HepG2 (cell line): ENCODE results near the gene TMEM63B. TPM values are rescaled to one million over a fixed set of nuclear protein-coding genes. Genes with fewer than 3 reads are reported as not detected.
A peak's percentile ranks its signal among the peaks of the same experiment; 100 is the strongest.

ENCODE experiments used
- ATAC-seq: fragments of 200-7000 bp; cut with Tn5 transposase; 3 replicates; pipeline ENCODE4 v1.9.1; 2020; ENCODE audit warnings: mild to moderate bottlenecking, moderate library complexity
- BruUV-seq: library from RNA; stranded (reverse); fragments of 400-500 nt; replicated peaks from 2 replicates; lab custom pipeline; 2021; lab: Mats Ljungman, UMichigan
- CTCF ChIA-PET: fragments of 300-600 bp; formaldehyde crosslinking; extraction: SDS; loops from one replicate; lab custom pipeline; 2021; ENCODE audit warnings: low total read pairs, inconsistent platforms, low intra/inter-chr PET ratio; lab: Yijun Ruan, JAX
- POLR2A ChIA-PET: fragments of 350-600 bp; sonication (Branson Sonifier 250); formaldehyde crosslinking; loops from one replicate; lab custom pipeline; 2020; ENCODE audit warnings: antibody characterized with exemption, inconsistent platforms; lab: Yijun Ruan, JAX
- DNase-seq: peaks from one replicate; pipeline ENCODE4 v3.0.0-alpha.2; 2015; ENCODE audit warnings: low spot score
- FAIRE-seq: peaks from 3 replicates; lab custom pipeline; 2011; peaks lifted over from hg19 to GRCh38; lab: Jason Lieb, UNC
- H2AFZ ChIP-seq: one replicate; pipeline ENCODE4 v1.6.1; 2011; ENCODE audit warnings: low read length, inconsistent platforms
- H3K27ac ChIP-seq: fragments of 300-600 bp; 3 replicates; pipeline ENCODE4 v1.8.0; 2011; ENCODE audit warnings: mixed run types, mild to moderate bottlenecking, mixed read lengths, low read length, inconsistent platforms; ENCODE audit not compliant: insufficient read depth; ENCODE audit errors: extremely low read length
- H3K27me3 ChIP-seq, 2 experiments: fragments of 200-600 bp in 1 of 2; 2 replicates in 1 of 2; 3 replicates in 1 of 2; pipeline versions ENCODE4 v1.6.0 to v1.8.0; 2011; ENCODE audit warnings: low read length in 2 of 2, mild to moderate bottlenecking in 2 of 2, moderate library complexity in 2 of 2, inconsistent platforms in 1 of 2; ENCODE audit not compliant: insufficient read depth in 2 of 2, control insufficient read depth in 1 of 2
- H3K36me3 ChIP-seq, 2 experiments: fragments of 200-600 bp in 1 of 2; replicated peaks in 1 of 2; 2 replicates in 1 of 2; 3 replicates in 1 of 2; pipeline versions ENCODE4 v1.5.1 to v1.8.0; 2011; ENCODE audit warnings: low read length in 2 of 2, inconsistent platforms in 1 of 2; ENCODE audit not compliant: insufficient read depth in 2 of 2, control insufficient read depth in 1 of 2
- H3K4me1 ChIP-seq: 2 replicates; pipeline ENCODE4 v1.5.1; 2012; ENCODE audit warnings: low read length, inconsistent platforms; ENCODE audit not compliant: insufficient read depth
- H3K4me2 ChIP-seq: 2 replicates; pipeline ENCODE4 v1.6.0; 2011; ENCODE audit warnings: low read depth, low read length, inconsistent platforms
- H3K4me3 ChIP-seq, 3 experiments: fragments of 200-600 bp in 1 of 3; sonication (generic), shearing (Covaris generic) in 1 of 3; replicated peaks in 1 of 3; 2 replicates each; pipeline ENCODE4 v1.5.1; 2011 to 2016; ENCODE audit warnings: low read length in 3 of 3, inconsistent platforms in 2 of 3, low read depth in 2 of 3, mild to moderate bottlenecking in 2 of 3, control low read depth in 1 of 3, mixed read lengths in 1 of 3; ENCODE audit not compliant: insufficient read depth in 1 of 3
- H3K79me2 ChIP-seq: one replicate; pipeline ENCODE4 v1.6.1; 2011; ENCODE audit warnings: low read length, inconsistent platforms; ENCODE audit not compliant: insufficient read depth
- H3K9ac ChIP-seq: 2 replicates; pipeline ENCODE4 v1.6.0; 2011; ENCODE audit warnings: mild to moderate bottlenecking, low read depth, low read length, inconsistent platforms; ENCODE audit not compliant: insufficient read depth
- H3K9me3 ChIP-seq: 2 replicates; pipeline ENCODE4 v1.5.1; 2012; ENCODE audit warnings: mild to moderate bottlenecking, low read length
- H4K20me1 ChIP-seq: 2 replicates; pipeline ENCODE4 v1.6.0; 2011; ENCODE audit warnings: inconsistent platforms, mild to moderate bottlenecking, low read length, moderate library complexity; ENCODE audit not compliant: insufficient read depth
- AHR ChIP-seq: IDR thresholded peaks from 2 replicates; pipeline ENCODE4 v1.6.1; 2018; ENCODE audit warnings: missing genetic modification reagents, missing compliant biosample characterization
- ARNTL ChIP-seq: sonication (generic); formaldehyde crosslinking; IDR thresholded peaks from 2 replicates; pipeline ENCODE4 v1.4.0; 2020; ENCODE audit warnings: mild to moderate bottlenecking, missing genetic modification reagents
- HDAC1 ChIP-seq: sonication (generic); formaldehyde crosslinking; IDR thresholded peaks from 2 replicates; pipeline ENCODE4 v1.5.1; 2020; ENCODE audit warnings: mild to moderate bottlenecking, missing genetic modification reagents
- IRF2 ChIP-seq: IDR thresholded peaks from 2 replicates; pipeline ENCODE4 v1.6.1; 2018; ENCODE audit warnings: missing genetic modification reagents, missing compliant biosample characterization
- JUN ChIP-seq: sonication (generic); formaldehyde crosslinking; IDR thresholded peaks from 2 replicates; pipeline ENCODE4 v1.4.0; 2020; ENCODE audit warnings: mild to moderate bottlenecking, missing genetic modification reagents
- KDM1A ChIP-seq: IDR thresholded peaks from 2 replicates; pipeline ENCODE4 v1.6.1; 2016; ENCODE audit warnings: missing compliant biosample characterization
- KDM3A ChIP-seq: IDR thresholded peaks from 2 replicates; pipeline ENCODE4 v1.6.1; 2018; ENCODE audit warnings: low read depth, missing compliant biosample characterization
- MAFK ChIP-seq, 2 experiments: IDR thresholded peaks in 1 of 2; conservative IDR thresholded peaks in 1 of 2; 2 replicates each; pipeline ENCODE4 v1.6.1; 2011; ENCODE audit warnings: improper control_type of control experiment in 2 of 2, low read length in 2 of 2
- POGZ ChIP-seq: sonication (generic); formaldehyde crosslinking; IDR thresholded peaks from 2 replicates; pipeline ENCODE4 v1.4.0; 2020; ENCODE audit warnings: mild to moderate bottlenecking, missing genetic modification reagents
- RXRB ChIP-seq: IDR thresholded peaks from 2 replicates; pipeline ENCODE4 v1.6.1; 2016; ENCODE audit warnings: borderline replicate concordance, missing genetic modification reagents, missing compliant biosample characterization
- ZFYVE20 ChIP-seq: sonication (generic); formaldehyde crosslinking; IDR thresholded peaks from 2 replicates; pipeline ENCODE4 v1.8.0; 2023; ENCODE audit warnings: low read depth, mild to moderate bottlenecking, moderate library complexity, missing genetic modification reagents, borderline replicate concordance
- ZKSCAN1 ChIP-seq: fragments of 150-350 bp; IDR thresholded peaks from 2 replicates; pipeline ENCODE4 v1.6.1; 2014; ENCODE audit warnings: low read length
- ZKSCAN5 ChIP-seq: sonication (generic); formaldehyde crosslinking; IDR thresholded peaks from 2 replicates; pipeline ENCODE4 v1.5.1; 2020; ENCODE audit warnings: mild to moderate bottlenecking, missing genetic modification reagents
- ZMYM2 ChIP-seq: sonication (generic); formaldehyde crosslinking; IDR thresholded peaks from 2 replicates; pipeline ENCODE4 v1.8.0; 2022; ENCODE audit warnings: mild to moderate bottlenecking, missing genetic modification reagents
- ZNF431 ChIP-seq: sonication (generic); formaldehyde crosslinking; IDR thresholded peaks from 2 replicates; pipeline ENCODE4 v1.9.0; 2022; ENCODE audit warnings: missing genetic modification reagents, low read depth, mild to moderate bottlenecking, borderline replicate concordance
- ZNF460 ChIP-seq: sonication (generic); formaldehyde crosslinking; IDR thresholded peaks from 2 replicates; pipeline ENCODE4 v1.5.1; 2020; ENCODE audit warnings: missing genetic modification reagents, mild to moderate bottlenecking, borderline replicate concordance
- ZNF879 ChIP-seq: sonication (generic); formaldehyde crosslinking; IDR thresholded peaks from 2 replicates; pipeline ENCODE4 v1.8.1; 2023; ENCODE audit warnings: missing genetic modification reagents
- WGBS: methylation state at CpG from one replicate; pipeline ENCODE4 v1.1.6; 2017; ENCODE audit warnings: low lambda C conversion rate; 5-methylcytosine and 5-hydroxymethylcytosine counted together
- in situ Hi-C: cut with HindIII; loops from 2 replicates; pipeline ENCODE4 v1.10.0; 2017; ENCODE audit warnings: low pct_unique_long_range_greater_than_20kb; ENCODE audit not compliant: extremely low pct_ligation_motif_present
- intact Hi-C: fragments of 100-400 bp; cut with micrococcal nuclease; formaldehyde crosslinking; loops from one replicate; pipeline ENCODE4 v1.10.0; 2022; ENCODE audit not compliant: unreplicated experiment
- polyA plus RNA-seq, 8 experiments: library from polyadenylated mRNA; depleted of rRNA in 3 of 8; stranded (reverse) in 7 of 8; unstranded in 1 of 8; fragments of >200 nt; fragmentation: Illumina TruSeq in 4 of 8; extraction: Trizol in 4 of 8; gene quantifications; 2 replicates each; pipeline versions ENCODE4 v1.2.1 to v1.2.3, GENCODE V29; 2011 to 2016; ENCODE audit warnings: low read depth in 4 of 8, missing spikeins in 1 of 8, mixed read lengths in 1 of 8; ENCODE audit not compliant: insufficient read depth in 1 of 8
- total RNA-seq, 5 experiments: library from RNA; depleted of rRNA; stranded (reverse); fragments of >200 nt; fragmentation: Illumina TruSeq; extraction: Trizol; gene quantifications; 2 replicates each; pipeline ENCODE4 v1.2.3, GENCODE V29; 2016; ENCODE audit warnings: low read depth in 1 of 5
- TF ChIP-seq, protein P1 (sequence below): sonication (generic); formaldehyde crosslinking; IDR thresholded peaks from 2 replicates; pipeline ENCODE4 v1.5.0; 2020; ENCODE audit warnings: missing genetic modification reagents
- TF ChIP-seq, protein P2 (sequence below): sonication (generic); formaldehyde crosslinking; IDR thresholded peaks from 2 replicates; pipeline ENCODE4 v1.4.0; 2020; ENCODE audit warnings: missing genetic modification reagents, borderline replicate concordance

TMEM63B gene
- total and polyA plus RNA-seq, 2 of the 13 experiments (the other 11 are each of a cell fraction or from before 2014, with no cell fraction given), result 27.4 to 75.8 TPM

DNA sequence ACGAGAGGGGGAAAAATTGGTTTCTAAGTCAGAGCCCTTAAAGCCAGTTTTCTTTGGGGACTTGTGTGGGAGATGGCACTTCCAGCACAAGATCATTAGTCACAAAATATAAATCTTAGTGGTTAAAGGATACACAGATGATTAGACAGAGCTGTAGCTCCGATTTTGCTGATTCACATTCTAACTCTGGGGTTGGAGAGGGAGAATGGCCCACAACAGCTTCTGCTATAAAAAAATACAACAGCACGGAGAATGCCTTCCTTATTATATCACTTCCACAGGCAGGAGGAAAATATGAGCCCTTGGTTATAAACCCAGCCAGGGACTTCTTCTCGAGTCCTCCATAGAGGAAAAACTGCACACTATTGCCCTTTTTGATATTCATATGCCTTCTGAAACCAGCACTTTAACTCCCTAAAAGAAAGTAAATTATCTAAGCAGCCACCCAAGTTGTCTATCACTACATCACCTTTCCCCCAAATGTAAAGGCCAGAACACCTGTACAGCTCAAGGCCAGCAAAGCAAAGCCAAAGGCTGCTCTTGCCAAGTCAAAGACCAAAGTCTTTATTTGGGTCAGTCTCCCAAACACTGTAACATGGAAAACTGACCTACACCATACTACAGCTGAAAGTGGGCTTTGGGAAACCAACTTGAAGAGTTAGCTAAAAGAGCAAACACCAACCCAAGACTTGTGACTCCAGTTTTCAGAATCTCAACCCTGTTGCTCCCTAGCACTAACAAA is 10.5 kb upstream of the TMEM63B start:
- Histone ChIP-seq H3K4me3 (no peak overlapping the region), H3K4me1 (peaks cover 100% of the 10 kb centered on the region), H3K9me3 (no peaks in the 10 kb centered on the region), H3K4me2 (peak overlapping the region; percentile 34), H3K27ac (peak overlapping the region; percentile 58), H3K9ac (no peak overlapping the region; the same call in none of the 2 replicates), H3K79me2 (peaks cover 74% of the 10 kb centered on the region), H3K36me3 (peaks cover 13 to 41% of the 10 kb centered on the region in 2 experiments), H3K27me3 (no peaks in the 10 kb centered on the region), H4K20me1 (peaks cover 50% of the 10 kb centered on the region), H2AFZ (no peak overlapping the region)
- CTCF ChIA-PET, result interaction anchor here (0.6 to 1.1 kb wide), 2 partner anchors 17 kb away, joined by 3 read pairs; no protein-coding TSS in a partner anchor
- FAIRE-seq (no peak), DNase-seq (no peak), ATAC-seq (peak; percentile 26; the same call in 2 of the 3 replicates)
- POLR2A ChIA-PET, result interaction anchor here (0.6 to 1.7 kb wide), 5 partner anchors 11 to 130 kb away, joined by 3 to 5 read pairs (median 4); partner anchors contain the start of genes HSP90AB1, MRPL14, SLC29A1 and TMEM63B
- BruUV-seq, result no TSS peak
- 92% methylated on average over 4 of the region's 4 CpGs for WGBS
- in situ Hi-C loops (no loop called here), intact Hi-C loops (no loop called here)
- TF ChIP-seq ZNF460 (CRISPR knock-in tag), result no peak
- TF ChIP-seq, protein P1, sequence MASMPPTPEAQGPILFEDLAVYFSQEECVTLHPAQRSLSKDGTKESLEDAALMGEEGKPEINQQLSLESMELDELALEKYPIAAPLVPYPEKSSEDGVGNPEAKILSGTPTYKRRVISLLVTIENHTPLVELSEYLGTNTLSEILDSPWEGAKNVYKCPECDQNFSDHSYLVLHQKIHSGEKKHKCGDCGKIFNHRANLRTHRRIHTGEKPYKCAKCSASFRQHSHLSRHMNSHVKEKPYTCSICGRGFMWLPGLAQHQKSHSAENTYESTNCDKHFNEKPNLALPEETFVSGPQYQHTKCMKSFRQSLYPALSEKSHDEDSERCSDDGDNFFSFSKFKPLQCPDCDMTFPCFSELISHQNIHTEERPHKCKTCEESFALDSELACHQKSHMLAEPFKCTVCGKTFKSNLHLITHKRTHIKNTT (CRISPR knock-in tag), result no peak
- no peak for TF ChIP-seq ZNF879 (CRISPR knock-in tag)
- TF ChIP-seq ZFYVE20 (CRISPR knock-in tag), result no peak
- TF ChIP-seq AHR (CRISPR knock-in tag), result no peak
- TF ChIP-seq MAFK (conservative IDR thresholded peaks at IDR 0.05 in 1 of 2, IDR thresholded peaks at IDR 0.05 in 1 of 2; ENCODE audit: low read length in 2 of 2), result no peak
- TF ChIP-seq RXRB (CRISPR knock-in tag), result peak; percentile 76; the same call in 1 of the 2 replicates
- TF ChIP-seq KDM3A (CRISPR knock-in tag), result no peak
- no peak for TF ChIP-seq ZMYM2
- TF ChIP-seq IRF2 (CRISPR knock-in tag), result no peak
- TF ChIP-seq ARNTL (CRISPR knock-in tag), result no peak
- no peak for TF ChIP-seq JUN (CRISPR knock-in tag)
- TF ChIP-seq POGZ, result peak; percentile 59; the same call in 1 of the 2 replicates
- TF ChIP-seq KDM1A, result no peak
- TF ChIP-seq ZKSCAN5 (CRISPR knock-in tag), result no peak
- TF ChIP-seq, protein P2, sequence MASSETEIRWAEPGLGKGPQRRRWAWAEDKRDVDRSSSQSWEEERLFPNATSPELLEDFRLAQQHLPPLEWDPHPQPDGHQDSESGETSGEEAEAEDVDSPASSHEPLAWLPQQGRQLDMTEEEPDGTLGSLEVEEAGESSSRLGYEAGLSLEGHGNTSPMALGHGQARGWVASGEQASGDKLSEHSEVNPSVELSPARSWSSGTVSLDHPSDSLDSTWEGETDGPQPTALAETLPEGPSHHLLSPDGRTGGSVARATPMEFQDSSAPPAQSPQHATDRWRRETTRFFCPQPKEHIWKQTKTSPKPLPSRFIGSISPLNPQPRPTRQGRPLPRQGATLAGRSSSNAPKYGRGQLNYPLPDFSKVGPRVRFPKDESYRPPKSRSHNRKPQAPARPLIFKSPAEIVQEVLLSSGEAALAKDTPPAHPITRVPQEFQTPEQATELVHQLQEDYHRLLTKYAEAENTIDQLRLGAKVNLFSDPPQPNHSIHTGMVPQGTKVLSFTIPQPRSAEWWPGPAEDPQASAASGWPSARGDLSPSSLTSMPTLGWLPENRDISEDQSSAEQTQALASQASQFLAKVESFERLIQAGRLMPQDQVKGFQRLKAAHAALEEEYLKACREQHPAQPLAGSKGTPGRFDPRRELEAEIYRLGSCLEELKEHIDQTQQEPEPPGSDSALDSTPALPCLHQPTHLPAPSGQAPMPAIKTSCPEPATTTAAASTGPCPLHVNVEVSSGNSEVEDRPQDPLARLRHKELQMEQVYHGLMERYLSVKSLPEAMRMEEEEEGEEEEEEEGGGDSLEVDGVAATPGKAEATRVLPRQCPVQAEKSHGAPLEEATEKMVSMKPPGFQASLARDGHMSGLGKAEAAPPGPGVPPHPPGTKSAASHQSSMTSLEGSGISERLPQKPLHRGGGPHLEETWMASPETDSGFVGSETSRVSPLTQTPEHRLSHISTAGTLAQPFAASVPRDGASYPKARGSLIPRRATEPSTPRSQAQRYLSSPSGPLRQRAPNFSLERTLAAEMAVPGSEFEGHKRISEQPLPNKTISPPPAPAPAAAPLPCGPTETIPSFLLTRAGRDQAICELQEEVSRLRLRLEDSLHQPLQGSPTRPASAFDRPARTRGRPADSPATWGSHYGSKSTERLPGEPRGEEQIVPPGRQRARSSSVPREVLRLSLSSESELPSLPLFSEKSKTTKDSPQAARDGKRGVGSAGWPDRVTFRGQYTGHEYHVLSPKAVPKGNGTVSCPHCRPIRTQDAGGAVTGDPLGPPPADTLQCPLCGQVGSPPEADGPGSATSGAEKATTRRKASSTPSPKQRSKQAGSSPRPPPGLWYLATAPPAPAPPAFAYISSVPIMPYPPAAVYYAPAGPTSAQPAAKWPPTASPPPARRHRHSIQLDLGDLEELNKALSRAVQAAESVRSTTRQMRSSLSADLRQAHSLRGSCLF, result no peak
- no peak for TF ChIP-seq ZKSCAN1
- TF ChIP-seq HDAC1 (CRISPR knock-in tag), result peak; percentile 39; the same call in 1 of the 2 replicates
- no peak for TF ChIP-seq ZNF431 (CRISPR knock-in tag)
